ENCODE data around the gene MTCL1. TPM values are rescaled to one million over a fixed set of nuclear protein-coding genes. Genes with fewer than 3 reads are reported as not detected.

MTCL1 gene
- total and polyA plus RNA-seq, 9 of the 15 experiments (the other 6 are each of a cell fraction or from before 2014, with no cell fraction given): 0.21 to 7.4 (median 3.7) TPM

- Histone ChIP-seq H3K79me2 (ENCODE audit: control insufficient read depth, insufficient read depth, low read length) (no peaks in the 10 kb centered on the region), H4K20me1 (replicated peaks; ENCODE audit: control insufficient read depth, insufficient read depth, low read length) (no peaks in the 10 kb centered on the region; the same call in 1 of the 2 replicates), H3K4me1 (replicated peaks in 1 of 2; ENCODE audit: control insufficient read depth in 2 of 2, insufficient read depth in 2 of 2, low read length in 2 of 2) (peaks cover 8 to 20% of the 10 kb centered on the region in 2 experiments; a peak in 4 of 5 replicates), H2AFZ (ENCODE audit: low read depth, low read length) (no peak overlapping the region), H3K36me3 (ENCODE audit: control insufficient read depth, insufficient read depth, low read length) (no peaks in the 10 kb centered on the region), H3K27ac (ENCODE audit: extremely low read depth, low read depth, low read length) (no peak overlapping the region), H3K4me2 (ENCODE audit: insufficient read depth, low read length) (peak overlapping the region; percentile 22), H3K9ac (ENCODE audit: insufficient read depth in 1 of 2, low read depth in 2 of 2, low read length in 2 of 2) (peak overlapping the region in 1 of 2 experiments; percentile 23; a peak in 1 of 4 replicates), H3K4me3 (no peak overlapping the region), H3K27me3 (ENCODE audit: control insufficient read depth in 2 of 2, insufficient read depth in 2 of 2, low read length in 2 of 2) (peaks cover 25 to 46% of the 10 kb centered on the region in 2 experiments), H3K9me1 (ENCODE audit: control insufficient read depth, insufficient read depth, low read length) (no peaks in the 10 kb centered on the region), H3K9me3 (replicated peaks; ENCODE audit: control insufficient read depth, insufficient read depth, low read depth, low read length) (no peaks in the 10 kb centered on the region)
- in situ Hi-C loops (cut with MboI) (no loop called here), intact Hi-C loops (cut with micrococcal nuclease) (no loop called here)
- DNase-seq (ENCODE audit: extremely low read depth in 1 of 4, low spot score in 3 of 4) (no peak), ATAC-seq (peak; percentile 72), FAIRE-seq (no peak)
- POLR2A ChIA-PET: interaction anchor here (1.4 to 3.4 kb wide), 2 partner anchors 9 to 11 kb away, joined by 4 to 19 read pairs; no protein-coding TSS in a partner anchor
- 17% methylated on average over 16 of the region's 16 CpGs for WGBS (ENCODE audit: insufficient coverage, low coverage, missing lambda C conversion rate)
- no TSS peak for BruUV-seq (replicated peaks)
- CTCF ChIA-PET (ENCODE audit: low intra/inter-chr PET ratio): no interaction called here
- TF ChIP-seq XRCC4 (IDR thresholded peaks at IDR 0.05; ENCODE audit: extremely low read depth, insufficient read depth, insufficient read length): no peak
- no peak for TF ChIP-seq MCM7 (IDR thresholded peaks at IDR 0.05)
- peak; percentile 27; the same call in 1 of the 2 replicates for TF ChIP-seq MAFG (tag; conservative IDR thresholded peaks at IDR 0.05)
- peak; percentile 62; the same call in 1 of the 2 replicates for TF ChIP-seq CEBPG (CRISPR knock-in tag; IDR thresholded peaks at IDR 0.05)
- TF ChIP-seq CEBPG (tag; conservative IDR thresholded peaks at IDR 0.05 in 1 of 2, IDR thresholded peaks at IDR 0.05 in 1 of 2): peak in 1 of 2 experiments; percentile 85; a peak in 2 of 4 replicates
- TF ChIP-seq, protein P1, sequence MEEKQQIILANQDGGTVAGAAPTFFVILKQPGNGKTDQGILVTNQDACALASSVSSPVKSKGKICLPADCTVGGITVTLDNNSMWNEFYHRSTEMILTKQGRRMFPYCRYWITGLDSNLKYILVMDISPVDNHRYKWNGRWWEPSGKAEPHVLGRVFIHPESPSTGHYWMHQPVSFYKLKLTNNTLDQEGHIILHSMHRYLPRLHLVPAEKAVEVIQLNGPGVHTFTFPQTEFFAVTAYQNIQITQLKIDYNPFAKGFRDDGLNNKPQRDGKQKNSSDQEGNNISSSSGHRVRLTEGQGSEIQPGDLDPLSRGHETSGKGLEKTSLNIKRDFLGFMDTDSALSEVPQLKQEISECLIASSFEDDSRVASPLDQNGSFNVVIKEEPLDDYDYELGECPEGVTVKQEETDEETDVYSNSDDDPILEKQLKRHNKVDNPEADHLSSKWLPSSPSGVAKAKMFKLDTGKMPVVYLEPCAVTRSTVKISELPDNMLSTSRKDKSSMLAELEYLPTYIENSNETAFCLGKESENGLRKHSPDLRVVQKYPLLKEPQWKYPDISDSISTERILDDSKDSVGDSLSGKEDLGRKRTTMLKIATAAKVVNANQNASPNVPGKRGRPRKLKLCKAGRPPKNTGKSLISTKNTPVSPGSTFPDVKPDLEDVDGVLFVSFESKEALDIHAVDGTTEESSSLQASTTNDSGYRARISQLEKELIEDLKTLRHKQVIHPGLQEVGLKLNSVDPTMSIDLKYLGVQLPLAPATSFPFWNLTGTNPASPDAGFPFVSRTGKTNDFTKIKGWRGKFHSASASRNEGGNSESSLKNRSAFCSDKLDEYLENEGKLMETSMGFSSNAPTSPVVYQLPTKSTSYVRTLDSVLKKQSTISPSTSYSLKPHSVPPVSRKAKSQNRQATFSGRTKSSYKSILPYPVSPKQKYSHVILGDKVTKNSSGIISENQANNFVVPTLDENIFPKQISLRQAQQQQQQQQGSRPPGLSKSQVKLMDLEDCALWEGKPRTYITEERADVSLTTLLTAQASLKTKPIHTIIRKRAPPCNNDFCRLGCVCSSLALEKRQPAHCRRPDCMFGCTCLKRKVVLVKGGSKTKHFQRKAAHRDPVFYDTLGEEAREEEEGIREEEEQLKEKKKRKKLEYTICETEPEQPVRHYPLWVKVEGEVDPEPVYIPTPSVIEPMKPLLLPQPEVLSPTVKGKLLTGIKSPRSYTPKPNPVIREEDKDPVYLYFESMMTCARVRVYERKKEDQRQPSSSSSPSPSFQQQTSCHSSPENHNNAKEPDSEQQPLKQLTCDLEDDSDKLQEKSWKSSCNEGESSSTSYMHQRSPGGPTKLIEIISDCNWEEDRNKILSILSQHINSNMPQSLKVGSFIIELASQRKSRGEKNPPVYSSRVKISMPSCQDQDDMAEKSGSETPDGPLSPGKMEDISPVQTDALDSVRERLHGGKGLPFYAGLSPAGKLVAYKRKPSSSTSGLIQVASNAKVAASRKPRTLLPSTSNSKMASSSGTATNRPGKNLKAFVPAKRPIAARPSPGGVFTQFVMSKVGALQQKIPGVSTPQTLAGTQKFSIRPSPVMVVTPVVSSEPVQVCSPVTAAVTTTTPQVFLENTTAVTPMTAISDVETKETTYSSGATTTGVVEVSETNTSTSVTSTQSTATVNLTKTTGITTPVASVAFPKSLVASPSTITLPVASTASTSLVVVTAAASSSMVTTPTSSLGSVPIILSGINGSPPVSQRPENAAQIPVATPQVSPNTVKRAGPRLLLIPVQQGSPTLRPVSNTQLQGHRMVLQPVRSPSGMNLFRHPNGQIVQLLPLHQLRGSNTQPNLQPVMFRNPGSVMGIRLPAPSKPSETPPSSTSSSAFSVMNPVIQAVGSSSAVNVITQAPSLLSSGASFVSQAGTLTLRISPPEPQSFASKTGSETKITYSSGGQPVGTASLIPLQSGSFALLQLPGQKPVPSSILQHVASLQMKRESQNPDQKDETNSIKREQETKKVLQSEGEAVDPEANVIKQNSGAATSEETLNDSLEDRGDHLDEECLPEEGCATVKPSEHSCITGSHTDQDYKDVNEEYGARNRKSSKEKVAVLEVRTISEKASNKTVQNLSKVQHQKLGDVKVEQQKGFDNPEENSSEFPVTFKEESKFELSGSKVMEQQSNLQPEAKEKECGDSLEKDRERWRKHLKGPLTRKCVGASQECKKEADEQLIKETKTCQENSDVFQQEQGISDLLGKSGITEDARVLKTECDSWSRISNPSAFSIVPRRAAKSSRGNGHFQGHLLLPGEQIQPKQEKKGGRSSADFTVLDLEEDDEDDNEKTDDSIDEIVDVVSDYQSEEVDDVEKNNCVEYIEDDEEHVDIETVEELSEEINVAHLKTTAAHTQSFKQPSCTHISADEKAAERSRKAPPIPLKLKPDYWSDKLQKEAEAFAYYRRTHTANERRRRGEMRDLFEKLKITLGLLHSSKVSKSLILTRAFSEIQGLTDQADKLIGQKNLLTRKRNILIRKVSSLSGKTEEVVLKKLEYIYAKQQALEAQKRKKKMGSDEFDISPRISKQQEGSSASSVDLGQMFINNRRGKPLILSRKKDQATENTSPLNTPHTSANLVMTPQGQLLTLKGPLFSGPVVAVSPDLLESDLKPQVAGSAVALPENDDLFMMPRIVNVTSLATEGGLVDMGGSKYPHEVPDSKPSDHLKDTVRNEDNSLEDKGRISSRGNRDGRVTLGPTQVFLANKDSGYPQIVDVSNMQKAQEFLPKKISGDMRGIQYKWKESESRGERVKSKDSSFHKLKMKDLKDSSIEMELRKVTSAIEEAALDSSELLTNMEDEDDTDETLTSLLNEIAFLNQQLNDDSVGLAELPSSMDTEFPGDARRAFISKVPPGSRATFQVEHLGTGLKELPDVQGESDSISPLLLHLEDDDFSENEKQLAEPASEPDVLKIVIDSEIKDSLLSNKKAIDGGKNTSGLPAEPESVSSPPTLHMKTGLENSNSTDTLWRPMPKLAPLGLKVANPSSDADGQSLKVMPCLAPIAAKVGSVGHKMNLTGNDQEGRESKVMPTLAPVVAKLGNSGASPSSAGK (IDR thresholded peaks at IDR 0.05): 0 out of 2 replicates have a peak, but pooled peaks have one; percentile 36
- peak; percentile 88 for TF ChIP-seq TRIM28 (IDR thresholded peaks at IDR 0.05)
- peak; percentile 64 for TF ChIP-seq C11orf30 (IDR thresholded peaks at IDR 0.05; ENCODE audit: low read depth)
These were observed 125.0 kb downstream of the MTCL1 start for GRCh38 chr18:8830067-8831060.

Measured in K562 (cell line).